Right cardiac atrium (tissue), 5 donors: ENCODE results near the gene TMA7B. TPM values are rescaled to one million over a fixed set of nuclear protein-coding genes. Genes with fewer than 3 reads are reported as not detected.

Source experiments
- ATAC-seq, 2 donors: fragments of 200-7000 bp; cut with Tn5 transposase; one replicate each; pipeline versions ENCODE4 v1.8.0 to v1.9.1; 2020; ENCODE audit warnings: moderate library complexity in 2 of 2, mild to moderate bottlenecking in 1 of 2
- DNase-seq, 3 donors: peaks; one replicate each; pipeline ENCODE4 v3.0.0-alpha.2; 2020
- H3K27ac ChIP-seq: one replicate; pipeline ENCODE4 v1.5.1; 2013; ENCODE audit warnings: mild to moderate bottlenecking, low read length, control low read depth, moderate library complexity
- H3K27me3 ChIP-seq: one replicate; pipeline ENCODE4 v1.6.1; 2013; ENCODE audit not compliant: control insufficient read depth, insufficient read depth
- H3K4me1 ChIP-seq: one replicate; pipeline ENCODE4 v1.6.1; 2013; ENCODE audit warnings: low read length; ENCODE audit not compliant: control insufficient read depth, insufficient read depth
- H3K4me3 ChIP-seq: one replicate; pipeline ENCODE4 v1.5.1; 2013; ENCODE audit warnings: low read length, control low read depth
- H3K9me3 ChIP-seq: one replicate; pipeline ENCODE4 v1.6.1; 2013; ENCODE audit warnings: low read length; ENCODE audit not compliant: control insufficient read depth
- WGBS: extraction: QIAGEN DNeasy Blood & Tissue Kit; methylation state at CpG from one replicate; pipeline ENCODE4 v1.1.7; 2013; 5-methylcytosine and 5-hydroxymethylcytosine counted together
- intact Hi-C, 4 donors: fragments of 100-400 bp; cut with DNase I; formaldehyde crosslinking; loops; one replicate each; pipeline versions ENCODE4 v1.11.0 to v1.14.0; 2022 to 2023
- polyA plus RNA-seq: library from polyadenylated mRNA; stranded (reverse); fragments of 200-250 nt; gene quantifications from one replicate; pipeline ENCODE4 v1.2.3, GENCODE V29; 2013
- total RNA-seq, 4 donors: library from RNA; stranded (reverse); fragmentation: NEBNext Ultra II Directional; extraction: Animal tissue kit (Norgen Biotek cat#: 25700); gene quantifications; one replicate each; pipeline ENCODE4 v1.2.1, GENCODE V29; 2021
- donor health status: healthy with polysubstance abuse.
- donor health status: DM: no; HTN: yes; CAD: no.
- donor health status: DM: no; HTN: no; CAD: no.
- donor health status: DM: no; HTN: yes; CAD: no; lungs with severe emphysema.
- donor health status: DM: yes; HTN: yes; CAD: no.

Gene TMA7B
- total and polyA plus RNA-seq, 5 donors, result 0.09 to 0.31 TPM; not detected in 3

GRCh38 chr22:39967996-39968972 is 8.1 kb downstream of the TMA7B start:
- H3K4me3 ChIP-seq, result no peak overlapping the region
- no peaks in the 10 kb centered on the region for H3K27me3 ChIP-seq
- ATAC-seq, result peak; percentile 72 to 83
- WGBS, result 52% methylated on average over 20 of the region's 20 CpGs
- H3K4me1 ChIP-seq, result peaks cover 4% of the 10 kb centered on the region
- intact Hi-C loops, result no loop called here
- peak overlapping the region; percentile 17 for H3K27ac ChIP-seq
- H3K9me3 ChIP-seq, result no peaks in the 10 kb centered on the region
- DNase-seq, result peak; percentile 21 to 71 (median 65)

DNA sequence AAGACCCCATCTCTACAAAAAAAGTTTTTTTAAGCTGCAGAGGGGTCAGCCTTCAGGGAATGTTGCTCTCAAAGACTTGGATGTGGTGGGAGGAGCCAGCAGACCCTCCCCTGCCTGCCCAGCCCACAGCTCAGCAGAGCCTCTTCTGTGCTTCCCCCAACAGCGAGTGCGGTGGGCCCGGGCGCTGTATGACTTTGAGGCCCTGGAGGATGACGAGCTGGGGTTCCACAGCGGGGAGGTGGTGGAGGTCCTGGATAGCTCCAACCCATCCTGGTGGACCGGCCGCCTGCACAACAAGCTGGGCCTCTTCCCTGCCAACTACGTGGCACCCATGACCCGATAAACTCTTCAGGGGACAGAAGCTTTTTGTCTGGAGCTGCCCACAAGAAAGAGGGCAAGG is 10.5 kb downstream of the TMA7B start:
- no peaks in the 10 kb centered on the region for H3K9me3 ChIP-seq
- intact Hi-C loops, result no loop called here
- no peak overlapping the region for H3K4me3 ChIP-seq
- no peak for DNase-seq
- 86% methylated on average over 10 of the region's 10 CpGs for WGBS
- no peak for ATAC-seq
- no peaks in the 10 kb centered on the region for H3K27me3 ChIP-seq
- no peak overlapping the region for H3K27ac ChIP-seq
- peaks cover 4% of the 10 kb centered on the region for H3K4me1 ChIP-seq

- no peaks in the 10 kb centered on the region for H3K27me3 ChIP-seq
- H3K27ac ChIP-seq, result no peak overlapping the region
- peaks cover 4% of the 10 kb centered on the region for H3K4me1 ChIP-seq
- ATAC-seq (no peak), DNase-seq (no peak)
- 52% methylated on average over 5 of the region's 5 CpGs for WGBS
- intact Hi-C loops, result no loop called here
- no peaks in the 10 kb centered on the region for H3K9me3 ChIP-seq
- H3K4me3 ChIP-seq, result no peak overlapping the region
Observed at GRCh38 chr22:39972641-39973040, 12.4 kb downstream of the TMA7B start.

DNA sequence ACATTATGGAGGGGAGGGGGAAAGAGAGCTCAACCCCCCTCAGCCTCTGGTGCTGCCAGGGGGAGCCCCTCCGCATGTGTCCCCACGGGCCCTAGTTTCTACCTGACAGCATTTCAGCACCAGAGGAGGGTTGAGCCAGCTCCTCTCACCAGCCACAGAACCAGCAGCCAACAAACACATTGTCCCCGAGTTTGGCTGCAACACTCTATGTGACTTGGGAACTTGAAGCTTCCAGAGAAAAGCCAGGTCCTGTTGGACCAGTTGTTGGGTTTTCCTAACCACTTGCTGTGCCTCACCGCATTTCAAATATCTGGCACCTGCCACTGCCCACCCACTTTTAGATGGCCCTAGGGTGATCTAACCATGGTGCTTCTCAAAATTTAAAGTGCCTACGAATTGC is 13.5 kb downstream of the TMA7B start:
- no peaks in the 10 kb centered on the region for H3K9me3 ChIP-seq
- H3K4me1 ChIP-seq, result peaks cover 4% of the 10 kb centered on the region
- H3K27me3 ChIP-seq, result no peaks in the 10 kb centered on the region
- intact Hi-C loops, result no loop called here
- no peak overlapping the region for H3K27ac ChIP-seq
- WGBS, result 63% methylated on average over 5 of the region's 5 CpGs
- DNase-seq (no peak), ATAC-seq (no peak)
- H3K4me3 ChIP-seq, result no peak overlapping the region

DNA sequence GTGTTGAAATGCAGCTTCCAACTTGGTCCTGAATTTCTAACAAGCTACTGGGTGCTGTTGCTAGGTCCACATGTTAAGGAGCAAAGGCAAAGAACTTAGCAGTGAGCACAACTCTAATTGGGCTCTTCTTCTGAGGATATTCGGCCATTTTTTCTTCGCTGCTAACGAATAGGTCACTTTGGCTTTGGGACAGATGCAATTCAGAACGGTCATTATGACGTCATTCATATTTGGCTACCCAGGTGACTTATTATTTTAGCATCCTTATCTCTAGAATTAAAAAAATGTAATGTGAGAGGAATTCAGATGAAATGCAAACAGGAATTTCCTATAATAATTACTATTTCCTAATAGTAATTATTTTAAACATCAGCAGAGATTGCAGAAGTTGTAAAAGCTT is 13.9 kb downstream of the TMA7B start:
- intact Hi-C loops, result no loop called here
- DNase-seq, result no peak
- Histone ChIP-seq H3K27ac (no peak overlapping the region), H3K4me3 (no peak overlapping the region), H3K27me3 (no peaks in the 10 kb centered on the region), H3K4me1 (peaks cover 4% of the 10 kb centered on the region), H3K9me3 (no peaks in the 10 kb centered on the region)
- ATAC-seq, result no peak
- 58% methylated on average over 5 of the region's 5 CpGs for WGBS

GRCh38 chr22:39979048-39979447 is 18.9 kb downstream of the TMA7B start:
- ATAC-seq, result no peak
- no peak overlapping the region for H3K27ac ChIP-seq
- H3K9me3 ChIP-seq, result no peaks in the 10 kb centered on the region
- WGBS, result 78% methylated on average over 6 of the region's 6 CpGs
- no peaks in the 10 kb centered on the region for H3K27me3 ChIP-seq
- H3K4me3 ChIP-seq, result no peak overlapping the region
- no peak for DNase-seq
- intact Hi-C loops, result no loop called here
- no peaks in the 10 kb centered on the region for H3K4me1 ChIP-seq

DNA sequence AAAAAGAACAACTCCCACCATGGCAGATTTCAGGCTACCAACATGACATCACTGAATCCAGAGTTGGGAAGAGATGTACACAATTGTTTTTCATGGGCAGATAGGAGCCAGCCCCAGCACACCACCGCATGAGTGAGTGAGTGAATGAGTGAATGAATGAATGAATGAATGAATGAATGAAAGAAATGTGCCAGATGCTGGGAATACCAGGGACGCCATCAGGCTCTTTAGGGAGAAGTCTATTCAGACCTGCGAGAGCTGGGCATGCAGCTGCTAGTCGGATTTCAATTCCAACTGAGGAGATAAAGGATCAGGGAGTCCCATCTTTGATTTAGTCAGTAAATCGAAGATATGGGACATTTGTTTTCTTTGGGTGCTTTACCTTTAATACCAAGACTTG is 19.3 kb downstream of the TMA7B start:
- no peak for ATAC-seq
- Histone ChIP-seq H3K4me3 (no peak overlapping the region), H3K9me3 (no peaks in the 10 kb centered on the region), H3K27me3 (no peaks in the 10 kb centered on the region), H3K27ac (no peak overlapping the region), H3K4me1 (no peaks in the 10 kb centered on the region)
- no peak for DNase-seq
- WGBS, result 85% methylated on average over 5 of the region's 5 CpGs
- intact Hi-C loops, result no loop called here

- intact Hi-C loops, result no loop called here
Observed at GRCh38 chr22:39980596-39980995, 20.4 kb downstream of the TMA7B start.

GRCh38 chr22:39983346-39983745 is 23.1 kb downstream of the TMA7B start:
- Histone ChIP-seq H3K27ac (no peak overlapping the region), H3K4me1 (no peaks in the 10 kb centered on the region), H3K9me3 (no peaks in the 10 kb centered on the region), H3K4me3 (no peak overlapping the region), H3K27me3 (no peaks in the 10 kb centered on the region)
- no peak for ATAC-seq
- DNase-seq, result no peak
- intact Hi-C loops, result no loop called here
- WGBS, result 89% methylated on average over 4 of the region's 4 CpGs

More at GRCh38 chr22:39980596-39980995, 20.4 kb downstream of the TMA7B start:
- DNase-seq (no peak), ATAC-seq (no peak)
- Histone ChIP-seq H3K27ac (no peak overlapping the region), H3K9me3 (no peaks in the 10 kb centered on the region), H3K4me1 (no peaks in the 10 kb centered on the region), H3K27me3 (no peaks in the 10 kb centered on the region), H3K4me3 (no peak overlapping the region)
- 66% methylated on average over 6 of the region's 6 CpGs for WGBS

- no peaks in the 10 kb centered on the region for H3K27me3 ChIP-seq
- no peaks in the 10 kb centered on the region for H3K9me3 ChIP-seq
- intact Hi-C loops, result no loop called here
- ATAC-seq (no peak), DNase-seq (no peak)
- 32% methylated on average over 2 of the region's 2 CpGs for WGBS
- H3K4me1 ChIP-seq, result peaks cover 3% of the 10 kb centered on the region
- H3K27ac ChIP-seq, result no peak overlapping the region
- H3K4me3 ChIP-seq, result no peak overlapping the region
Observed at GRCh38 chr22:39984006-39984405, 23.8 kb downstream of the TMA7B start.

GRCh38 chr22:39984746-39985145 is 24.5 kb downstream of the TMA7B start:
- no peak overlapping the region for H3K27ac ChIP-seq
- no peaks in the 10 kb centered on the region for H3K27me3 ChIP-seq
- 90% methylated on average over 2 of the region's 2 CpGs for WGBS
- intact Hi-C loops, result no loop called here
- DNase-seq (no peak), ATAC-seq (no peak)
- H3K4me1 ChIP-seq, result peaks cover 3% of the 10 kb centered on the region
- no peaks in the 10 kb centered on the region for H3K9me3 ChIP-seq
- H3K4me3 ChIP-seq, result no peak overlapping the region
